ENCODE data around the gene TMCO1.

DNA sequence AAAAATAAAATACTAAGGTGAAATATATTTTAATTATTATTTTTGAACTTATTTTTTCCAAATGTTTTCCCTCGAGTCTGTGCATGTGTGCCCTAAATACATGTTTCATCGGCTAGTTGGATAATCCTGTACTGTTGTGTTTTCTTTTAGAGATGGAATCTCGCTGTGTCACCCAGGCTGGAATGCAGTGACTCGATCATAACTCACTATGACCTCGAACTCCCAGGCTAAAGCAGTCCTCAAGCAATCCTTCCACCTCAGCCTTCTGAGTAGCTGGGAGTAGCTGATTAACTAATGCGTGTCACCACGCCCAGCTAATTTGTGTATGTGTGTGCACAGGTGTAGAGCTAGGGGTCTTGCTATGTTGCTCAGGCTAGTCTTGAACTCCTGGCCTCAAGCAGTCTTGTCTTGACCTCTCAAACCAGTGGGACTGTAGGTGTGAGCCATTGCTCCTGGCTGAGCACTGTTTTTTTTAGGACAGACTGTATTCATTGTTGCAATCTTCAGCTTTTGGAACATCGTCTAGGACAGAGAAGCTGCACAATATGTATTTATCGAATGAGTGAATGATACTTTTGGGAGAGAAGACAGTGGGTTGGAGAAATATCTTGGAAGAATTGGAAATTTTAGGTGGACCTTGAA, 4.8 kb upstream of the TMCO1 start:
- no peak for TF ChIP-seq EZH2 (IDR thresholded peaks at IDR 0.05; ENCODE audit: insufficient read depth, poor library complexity, severe bottlenecking)
- TF ChIP-seq EZH2phosphoT487 (IDR thresholded peaks at IDR 0.05; ENCODE audit: insufficient read depth, low read depth): no peak

Data from GM23248 (cell line).